HK-2 (cell line): ENCODE measurements around the gene LRRC61.

Source experiments
- DNase-seq: peaks from one replicate; pipeline ENCODE4 v3.0.0-alpha.2; 2018; ENCODE audit not compliant: unreplicated experiment

LRRC61 gene

GRCh38 chr7:150330211-150330885 is 7.2 kb downstream of the LRRC61 start:
- no peak for DNase-seq

DNA sequence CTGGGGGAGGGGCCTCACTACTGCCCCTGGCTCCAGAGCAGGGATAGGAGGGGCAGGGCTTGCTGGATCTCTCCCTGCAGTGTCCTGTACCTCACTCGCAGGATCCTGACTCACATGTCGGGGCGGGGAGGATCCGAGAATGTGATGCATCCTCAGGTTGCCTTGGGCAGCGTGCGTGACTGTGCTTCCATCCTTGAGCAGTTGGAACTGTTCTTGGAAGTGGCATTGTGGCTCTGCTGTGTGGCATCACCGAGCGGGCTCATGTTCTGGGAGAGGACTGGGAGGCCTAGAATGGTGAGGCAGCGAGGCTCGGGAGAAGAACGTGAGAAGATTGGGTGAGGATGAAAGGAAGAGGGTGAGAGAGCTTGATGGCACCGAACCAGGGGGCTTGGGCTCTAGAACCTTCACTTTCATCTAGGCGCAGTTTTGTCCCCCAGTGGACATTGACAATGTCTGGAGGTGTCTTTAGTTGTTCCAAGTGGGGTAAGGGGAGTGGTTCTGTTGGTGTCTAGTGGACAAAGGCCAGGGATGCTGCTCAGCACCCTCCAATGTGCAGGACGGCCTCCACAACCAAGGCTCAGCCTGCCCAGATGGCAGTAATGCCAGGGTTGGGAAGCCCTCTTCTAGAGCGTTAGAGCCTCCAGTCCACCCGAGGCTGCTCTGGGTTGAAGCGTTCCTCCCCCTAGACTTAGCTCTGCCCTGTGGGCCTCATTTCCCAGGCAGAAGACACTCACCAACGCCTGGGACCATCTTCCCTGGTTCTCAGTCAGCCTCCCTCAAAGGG is 9.9 kb downstream of the LRRC61 start:
- no peak for DNase-seq

- DNase-seq, result no peak
Measured at GRCh38 chr7:150333659-150334058, 10.5 kb downstream of the LRRC61 start.

GRCh38 chr7:150334108-150334507 is 11.0 kb downstream of the LRRC61 start:
- no peak for DNase-seq

- no peak for DNase-seq
Measured at GRCh38 chr7:150335108-150335773, 12.1 kb downstream of the LRRC61 start.

DNA sequence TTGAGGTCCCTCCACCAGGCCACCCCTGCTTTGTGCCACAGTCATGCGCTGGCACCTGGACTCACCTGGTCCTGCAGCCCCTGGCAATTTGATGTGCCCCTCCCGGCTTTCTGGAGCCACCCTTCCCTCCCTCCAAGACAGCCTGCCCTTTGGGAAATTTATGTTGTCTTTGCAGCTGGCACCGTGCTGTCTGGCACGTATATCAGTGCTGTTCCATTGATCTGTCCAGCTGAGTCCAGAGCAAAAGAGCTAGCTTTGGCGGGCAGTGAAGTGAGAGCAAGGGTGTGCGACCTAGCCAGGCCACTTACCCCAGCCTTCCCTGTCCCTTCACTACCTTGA is 12.6 kb downstream of the LRRC61 start:
- no peak for DNase-seq

DNA sequence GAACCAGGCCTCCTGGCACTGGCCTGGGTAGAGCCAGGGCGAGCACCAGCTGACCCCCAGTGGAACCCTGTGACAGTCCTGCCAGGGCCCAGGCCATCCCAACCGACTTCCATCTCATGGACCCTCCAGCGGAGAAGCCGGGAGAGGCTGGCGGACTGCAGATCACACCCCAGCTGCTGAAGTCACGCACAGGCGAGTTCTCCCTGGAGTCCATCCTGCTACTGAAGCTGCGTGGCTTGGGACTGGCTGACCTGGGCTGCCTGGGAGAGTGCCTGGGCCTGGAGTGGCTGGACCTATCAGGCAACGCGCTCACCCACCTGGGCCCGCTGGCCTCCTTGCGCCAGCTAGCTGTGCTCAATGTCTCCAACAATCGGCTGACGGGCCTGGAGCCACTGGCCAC is 13.6 kb downstream of the LRRC61 start:
- no peak for DNase-seq

DNA sequence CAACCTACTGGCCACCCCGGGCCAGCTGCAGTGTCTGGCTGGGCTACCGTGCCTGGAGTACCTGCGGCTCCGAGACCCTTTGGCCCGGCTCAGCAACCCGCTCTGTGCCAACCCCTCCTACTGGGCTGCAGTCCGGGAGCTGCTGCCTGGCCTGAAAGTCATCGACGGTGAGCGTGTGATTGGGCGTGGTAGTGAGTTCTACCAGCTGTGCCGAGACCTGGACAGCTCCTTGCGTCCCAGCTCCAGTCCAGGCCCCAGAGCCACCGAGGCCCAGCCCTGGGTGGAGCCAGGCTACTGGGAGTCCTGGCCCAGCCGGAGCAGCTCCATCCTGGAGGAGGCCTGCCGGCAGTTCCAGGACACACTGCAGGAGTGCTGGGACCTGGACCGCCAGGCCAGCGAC is 14.0 kb downstream of the LRRC61 start:
- DNase-seq, result no peak

- DNase-seq, result no peak
Measured at GRCh38 chr7:150337659-150338081, 14.5 kb downstream of the LRRC61 start.

GRCh38 chr7:150338166-150338829 is 15.1 kb downstream of the LRRC61 start:
- no peak for DNase-seq

GRCh38 chr7:150339409-150339809 is 16.3 kb downstream of the LRRC61 start:
- peak; percentile 69 for DNase-seq

- peak; percentile 56 for DNase-seq
Measured at GRCh38 chr7:150340024-150340749, 17.0 kb downstream of the LRRC61 start.

GRCh38 chr7:150340875-150341262 is 17.7 kb downstream of the LRRC61 start:
- DNase-seq, result no peak

GRCh38 chr7:150341263-150342120 is 18.3 kb downstream of the LRRC61 start, which contains the start of gene RARRES2:
TSS of gene RARRES2 (minus strand) at chr7:150341629. CDS start at chr7:150340609, 1,020 bp downstream.
- no peak for DNase-seq

DNA sequence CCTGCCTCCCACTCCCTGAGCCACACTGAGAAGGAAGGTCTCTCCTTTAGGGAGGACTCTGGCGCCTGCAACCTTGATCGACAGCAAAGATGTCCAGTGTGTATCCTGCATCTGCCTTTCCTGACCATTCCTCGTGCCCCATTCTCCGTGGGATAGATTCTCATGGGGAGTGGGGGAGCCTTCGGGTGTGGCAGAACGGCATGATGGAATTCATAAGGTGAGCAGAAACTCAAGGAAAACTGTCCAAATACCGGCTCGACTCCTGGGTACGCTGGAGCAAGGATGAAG is 18.9 kb downstream of the LRRC61 start:
- DNase-seq, result no peak

GRCh38 chr7:150343225-150343624 is 20.1 kb downstream of the LRRC61 start:
- DNase-seq, result no peak

DNA sequence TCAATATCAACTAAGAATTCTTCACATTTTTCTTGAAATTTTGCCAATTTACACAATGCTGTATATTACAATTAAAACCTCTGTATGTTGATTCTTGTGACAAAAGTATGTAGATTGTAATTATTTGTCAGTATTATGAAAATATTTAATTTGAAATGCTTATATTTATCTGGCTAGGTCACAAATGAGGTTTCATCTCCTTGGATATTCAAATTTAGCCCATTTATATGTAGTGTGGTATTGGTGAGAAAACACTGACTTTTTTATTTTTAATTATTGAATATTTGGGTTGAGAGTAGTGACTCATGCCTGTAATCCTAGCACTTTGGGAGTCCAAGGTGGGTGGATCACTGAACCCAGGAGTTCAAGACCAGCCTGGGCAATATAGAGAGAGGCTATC is 21.1 kb downstream of the LRRC61 start:
- no peak for DNase-seq

DNA sequence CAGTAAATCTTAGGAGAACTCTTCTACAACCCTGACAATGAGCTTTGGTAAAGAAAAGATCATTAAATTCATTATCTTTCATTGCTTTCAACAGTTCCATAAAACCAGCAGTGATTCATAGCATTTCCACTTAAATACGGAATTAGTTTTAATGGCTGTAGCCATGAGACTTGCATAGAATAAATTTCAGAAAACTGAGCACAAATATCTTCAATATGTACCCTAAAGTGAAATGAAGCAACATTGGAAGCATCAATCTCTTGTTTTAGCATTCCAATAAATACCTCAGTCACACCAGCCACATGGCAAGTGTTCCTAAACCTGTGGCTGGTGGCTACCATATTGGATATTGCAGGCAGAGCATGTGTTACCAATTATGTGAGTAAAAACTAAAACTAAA is 21.9 kb downstream of the LRRC61 start:
- DNase-seq, result no peak

- no peak for DNase-seq
Measured at GRCh38 chr7:150346922-150347321, 23.8 kb downstream of the LRRC61 start.

DNA sequence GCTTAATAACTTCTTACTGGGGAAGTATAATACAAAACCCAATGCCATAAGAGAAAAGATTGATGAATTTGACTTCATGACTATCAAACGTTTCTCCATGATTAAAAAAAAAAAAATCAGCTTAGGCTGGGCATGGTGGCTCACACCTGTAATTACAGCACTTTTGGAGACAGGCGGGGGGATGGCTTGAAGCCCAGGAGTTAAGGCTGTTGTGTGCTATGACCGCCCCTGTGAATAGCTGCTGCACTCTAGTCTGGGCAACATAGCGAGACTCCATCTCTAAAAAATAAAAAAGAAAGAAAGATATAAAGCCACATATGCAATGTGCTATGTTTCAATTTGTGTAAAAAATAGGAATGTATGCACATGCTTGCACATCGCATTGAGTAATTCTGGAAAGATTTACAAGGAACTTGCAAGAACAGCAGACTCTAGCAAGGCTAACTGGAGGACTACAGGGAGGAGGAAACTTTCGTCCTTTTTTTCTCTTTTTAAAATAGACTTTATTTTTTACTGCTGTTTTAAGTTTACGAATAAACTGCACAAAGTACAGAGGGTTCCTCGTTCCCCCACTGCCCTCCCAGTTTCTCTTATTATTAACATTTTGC is 28.5 kb downstream of the LRRC61 start:
- DNase-seq, result no peak

- no peak for DNase-seq
Measured at GRCh38 chr7:150355666-150356059, 32.5 kb downstream of the LRRC61 start.
